Measurements from ENCODE around the gene MUC5AC. TPM values are rescaled to one million over a fixed set of nuclear protein-coding genes. Genes with fewer than 3 reads are reported as not detected.
"Not testable (repeated sequence)": the region's sequence is repeated elsewhere in the genome, so short reads cannot be mapped to it uniquely, and the experiment has no call there.

Gene MUC5AC
- total and polyA plus RNA-seq, 2 experiments from 2014 or later = not detected

DNA sequence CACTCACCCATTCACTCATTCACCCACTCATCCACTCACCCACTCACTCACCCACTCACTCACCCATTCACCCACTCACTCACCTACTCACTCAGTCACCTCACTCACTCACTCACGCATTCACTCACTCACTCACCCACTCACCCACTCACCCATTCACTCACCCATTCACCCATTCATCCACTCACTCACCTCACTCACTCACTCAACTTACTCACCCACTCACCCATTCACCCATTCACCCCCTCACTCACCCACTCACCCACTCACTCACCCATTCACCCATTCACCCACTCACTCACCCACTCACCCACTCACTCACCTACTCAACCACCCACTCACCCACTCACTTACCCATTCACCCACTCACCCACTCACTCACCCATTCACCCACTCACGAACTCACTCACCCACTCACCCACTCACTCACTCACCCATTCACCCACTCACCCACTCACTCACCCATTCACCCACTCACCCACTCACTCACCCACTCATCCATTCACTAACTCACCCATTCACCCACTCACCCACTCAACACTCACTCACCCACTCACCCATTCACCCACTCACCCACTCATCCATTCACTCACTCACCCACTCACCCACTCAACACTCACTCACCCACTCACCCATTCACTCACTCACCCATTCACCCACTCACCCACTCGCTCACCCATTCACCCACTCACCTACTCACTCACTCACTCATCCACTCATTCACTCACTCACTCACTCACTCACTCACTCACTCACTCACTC lies 13.7 kb downstream of the MUC5AC start:
- no peak overlapping the region for H3K27ac ChIP-seq
- no peak overlapping the region for H3K9ac ChIP-seq
- TF ChIP-seq EZH2phosphoT487 (IDR thresholded peaks at IDR 0.05; ENCODE audit: insufficient read depth, low read depth) (no peak), EZH2 (IDR thresholded peaks at IDR 0.05; ENCODE audit: insufficient read depth, poor library complexity, severe bottlenecking) (no peak)
- H3K27me3 ChIP-seq (replicated peaks; ENCODE audit: insufficient read depth) = no peaks in the 10 kb centered on the region
- no peak overlapping the region for H3K4me3 ChIP-seq
- in situ Hi-C loops (cut with MboI) = no loop called here
- H4K20me1 ChIP-seq (ENCODE audit: insufficient read depth) = no peaks in the 10 kb centered on the region
- H3K36me3 ChIP-seq (ENCODE audit: low read depth) = no peaks in the 10 kb centered on the region
- no peaks in the 10 kb centered on the region for H3F3A ChIP-seq (ENCODE audit: insufficient read depth)
- H3K79me2 ChIP-seq (ENCODE audit: insufficient read depth) = no peaks in the 10 kb centered on the region
- no peaks in the 10 kb centered on the region for H3K9me2 ChIP-seq (ENCODE audit: insufficient read depth)
- no peak overlapping the region for H3K4me2 ChIP-seq (ENCODE audit: unreplicated experiment)
- H3K4me1 ChIP-seq (ENCODE audit: insufficient read depth) = no peaks in the 10 kb centered on the region
- no peak for DNase-seq
- WGBS, 2 experiments (ENCODE audit: low coverage in 1 of 2, low lambda C conversion rate in 2 of 2, missing lambda C conversion rate in 2 of 2) = 25 to 47% methylated on average over 1 to 2 of the region's 3 CpGs
- no peaks in the 10 kb centered on the region for H3K9me3 ChIP-seq (ENCODE audit: low read depth)
- H2AFZ ChIP-seq = no peak overlapping the region

DNA sequence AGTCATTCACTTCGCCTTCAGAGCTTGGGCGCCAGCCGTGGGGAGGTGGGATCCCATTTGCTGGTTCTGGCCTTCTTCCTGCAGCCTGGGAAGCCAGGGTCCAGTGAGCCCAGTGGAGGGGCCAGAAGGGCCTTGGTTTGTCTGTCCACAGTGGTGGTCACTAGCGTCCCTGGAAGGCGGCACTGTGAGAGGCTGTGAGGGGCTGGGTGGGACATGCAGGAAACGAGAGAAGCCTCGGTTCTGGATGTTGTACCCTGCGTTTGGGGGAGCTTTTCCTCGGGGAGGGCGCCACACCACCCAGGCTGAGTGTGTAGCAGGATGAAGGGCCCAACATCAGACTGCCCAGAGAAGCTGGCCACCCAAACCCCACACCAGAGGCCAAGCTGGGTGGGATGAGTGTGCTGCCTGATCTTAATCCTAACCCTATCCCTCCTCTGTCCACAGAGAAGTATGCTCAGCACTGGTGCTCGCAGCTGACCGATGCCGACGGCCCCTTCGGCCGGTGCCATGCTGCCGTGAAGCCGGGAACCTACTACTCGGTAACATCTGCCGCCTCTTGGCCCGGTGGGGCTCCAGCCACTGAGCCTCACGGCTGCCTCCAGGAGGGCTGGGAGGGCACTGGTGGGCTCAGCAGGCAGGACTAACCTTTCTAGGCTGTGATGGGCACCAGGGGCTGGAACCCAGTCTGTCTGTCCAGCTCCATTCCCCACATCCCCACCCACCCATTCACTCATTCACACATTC lies 14.4 kb downstream of the MUC5AC start:
- H3K4me1 ChIP-seq (ENCODE audit: insufficient read depth) = no peaks in the 10 kb centered on the region
- H3K79me2 ChIP-seq (ENCODE audit: insufficient read depth) = no peaks in the 10 kb centered on the region
- H3K9ac ChIP-seq = no peak overlapping the region
- no peak overlapping the region for H3K4me2 ChIP-seq (ENCODE audit: unreplicated experiment)
- H3K36me3 ChIP-seq (ENCODE audit: low read depth) = no peaks in the 10 kb centered on the region
- in situ Hi-C loops (cut with MboI) = no loop called here
- no peaks in the 10 kb centered on the region for H3K9me3 ChIP-seq (ENCODE audit: low read depth)
- H4K20me1 ChIP-seq (ENCODE audit: insufficient read depth) = no peaks in the 10 kb centered on the region
- no peak for DNase-seq
- H3K27me3 ChIP-seq (replicated peaks; ENCODE audit: insufficient read depth) = no peaks in the 10 kb centered on the region
- H3K9me2 ChIP-seq (ENCODE audit: insufficient read depth) = no peaks in the 10 kb centered on the region
- 71 to 76% methylated on average over 19 to 22 of the region's 22 CpGs for WGBS, 2 experiments (ENCODE audit: low coverage in 1 of 2, low lambda C conversion rate in 2 of 2, missing lambda C conversion rate in 2 of 2)
- no peaks in the 10 kb centered on the region for H3F3A ChIP-seq (ENCODE audit: insufficient read depth)
- no peak overlapping the region for H3K4me3 ChIP-seq
- H3K27ac ChIP-seq = no peak overlapping the region
- H2AFZ ChIP-seq = no peak overlapping the region
- TF ChIP-seq EZH2 (IDR thresholded peaks at IDR 0.05; ENCODE audit: insufficient read depth, poor library complexity, severe bottlenecking) = no peak
- TF ChIP-seq EZH2phosphoT487 (IDR thresholded peaks at IDR 0.05; ENCODE audit: insufficient read depth, low read depth) = no peak

DNA sequence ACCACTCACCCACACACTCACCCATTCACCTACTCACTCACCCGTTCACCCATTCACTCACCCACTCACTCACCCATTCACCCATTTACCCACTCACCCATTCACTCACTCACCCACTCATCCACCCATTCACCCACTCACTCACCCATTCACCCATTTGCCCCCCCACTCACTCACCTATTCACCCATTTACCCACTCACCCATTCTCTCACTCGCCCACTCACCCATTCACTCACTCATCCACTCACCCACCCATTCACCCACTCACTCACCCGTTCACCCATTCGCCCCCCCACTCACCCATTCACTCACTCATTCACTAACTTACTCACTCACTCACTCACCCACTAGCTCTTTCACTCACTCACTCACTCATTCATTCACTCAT lies 15.0 kb downstream of the MUC5AC start:
- Histone ChIP-seq H3K9me3 (ENCODE audit: low read depth) (no peaks in the 10 kb centered on the region), H3K9me2 (ENCODE audit: insufficient read depth) (no peaks in the 10 kb centered on the region), H3K27me3 (replicated peaks; ENCODE audit: insufficient read depth) (no peaks in the 10 kb centered on the region), H3K4me3 (no peak overlapping the region), H2AFZ (no peak overlapping the region), H3K79me2 (ENCODE audit: insufficient read depth) (no peaks in the 10 kb centered on the region), H4K20me1 (ENCODE audit: insufficient read depth) (no peaks in the 10 kb centered on the region), H3K4me1 (ENCODE audit: insufficient read depth) (no peaks in the 10 kb centered on the region), H3K4me2 (ENCODE audit: unreplicated experiment) (no peak overlapping the region), H3F3A (ENCODE audit: insufficient read depth) (no peaks in the 10 kb centered on the region), H3K36me3 (ENCODE audit: low read depth) (no peaks in the 10 kb centered on the region), H3K27ac (no peak overlapping the region), H3K9ac (no peak overlapping the region)
- DNase-seq = no peak
- in situ Hi-C loops (cut with MboI) = no loop called here
- WGBS, 2 experiments (ENCODE audit: low coverage in 1 of 2, low lambda C conversion rate in 2 of 2, missing lambda C conversion rate in 2 of 2) = 53 to 59% methylated on average over 3 to 4 of the region's 4 CpGs
- no peak for TF ChIP-seq EZH2phosphoT487 (IDR thresholded peaks at IDR 0.05; ENCODE audit: insufficient read depth, low read depth)
- no peak for TF ChIP-seq EZH2 (IDR thresholded peaks at IDR 0.05; ENCODE audit: insufficient read depth, poor library complexity, severe bottlenecking)

DNA sequence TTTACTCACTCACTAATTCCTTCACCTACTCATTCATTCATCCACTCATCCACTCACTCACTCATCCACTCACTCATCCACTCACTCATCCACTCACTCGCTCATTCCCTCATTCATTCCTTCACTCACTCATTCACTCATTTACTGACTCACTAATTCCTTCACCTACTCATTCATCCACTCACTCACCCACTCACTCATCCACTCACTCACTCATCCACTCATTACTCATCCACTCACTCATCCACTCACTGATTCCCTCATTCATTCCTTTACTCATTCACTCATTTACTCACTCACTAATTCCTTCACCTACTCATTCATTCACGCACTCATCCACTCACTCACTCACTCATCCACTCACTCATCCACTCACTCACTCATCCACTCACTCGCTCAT lies 15.6 kb downstream of the MUC5AC start:
- H3K36me3 ChIP-seq (ENCODE audit: low read depth); H3K9ac ChIP-seq; H4K20me1 ChIP-seq (ENCODE audit: insufficient read depth); H3K4me1 ChIP-seq (ENCODE audit: insufficient read depth); H3K4me2 ChIP-seq (ENCODE audit: unreplicated experiment); in situ Hi-C loops (cut with MboI); H3F3A ChIP-seq (ENCODE audit: insufficient read depth); H3K27me3 ChIP-seq (replicated peaks; ENCODE audit: insufficient read depth); H3K9me3 ChIP-seq (ENCODE audit: low read depth); DNase-seq; H3K9me2 ChIP-seq (ENCODE audit: insufficient read depth); H3K79me2 ChIP-seq (ENCODE audit: insufficient read depth); H3K4me3 ChIP-seq; H2AFZ ChIP-seq; H3K27ac ChIP-seq: not testable (repeated sequence)
- 90 to 96% methylated on average over 2 to 3 of the region's 3 CpGs for WGBS, 2 experiments (ENCODE audit: low coverage in 1 of 2, low lambda C conversion rate in 2 of 2, missing lambda C conversion rate in 2 of 2)

All from GM23248 (cell line).